ENCODE results near the gene TBKBP1.

GRCh38 chr17:47724705-47725104, 30.7 kb downstream of the TBKBP1 start:
- TF ChIP-seq POLR2A (IDR thresholded peaks at IDR 0.05) (no peak), CTCF (IDR thresholded peaks at IDR 0.05) (no peak), POLR2AphosphoS5 (IDR thresholded peaks at IDR 0.05) (no peak), EP300 (IDR thresholded peaks at IDR 0.05; ENCODE audit: low read depth) (no peak)

Data from transverse colon (tissue), 4 donors.